HepG2 (cell line): ENCODE measurements around the gene PSD. TPM values are rescaled to one million over a fixed set of nuclear protein-coding genes. Genes with fewer than 3 reads are reported as not detected.

Experiments
- ATAC-seq: fragments of 200-7000 bp; cut with Tn5 transposase; 3 replicates; pipeline ENCODE4 v1.9.1; 2020; ENCODE audit warnings: mild to moderate bottlenecking, moderate library complexity
- BruUV-seq: library from RNA; stranded (reverse); fragments of 400-500 nt; replicated peaks from 2 replicates; lab custom pipeline; 2021; lab: Mats Ljungman, UMichigan
- CTCF ChIA-PET: fragments of 300-600 bp; formaldehyde crosslinking; extraction: SDS; loops from one replicate; lab custom pipeline; 2021; ENCODE audit warnings: low total read pairs, inconsistent platforms, low intra/inter-chr PET ratio; lab: Yijun Ruan, JAX
- POLR2A ChIA-PET: fragments of 350-600 bp; sonication (Branson Sonifier 250); formaldehyde crosslinking; loops from one replicate; lab custom pipeline; 2020; ENCODE audit warnings: antibody characterized with exemption, inconsistent platforms; lab: Yijun Ruan, JAX
- DNase-seq: peaks from one replicate; pipeline ENCODE4 v3.0.0-alpha.2; 2015; ENCODE audit warnings: low spot score
- FAIRE-seq: peaks from 3 replicates; lab custom pipeline; 2011; peaks lifted over from hg19 to GRCh38; lab: Jason Lieb, UNC
- H2AFZ ChIP-seq: one replicate; pipeline ENCODE4 v1.6.1; 2011; ENCODE audit warnings: low read length, inconsistent platforms
- H3K27ac ChIP-seq: fragments of 300-600 bp; 3 replicates; pipeline ENCODE4 v1.8.0; 2011; ENCODE audit warnings: mixed run types, mild to moderate bottlenecking, mixed read lengths, low read length, inconsistent platforms; ENCODE audit not compliant: insufficient read depth; ENCODE audit errors: extremely low read length
- H3K27me3 ChIP-seq, 2 experiments: fragments of 200-600 bp in 1 of 2; 2 replicates in 1 of 2; 3 replicates in 1 of 2; pipeline versions ENCODE4 v1.6.0 to v1.8.0; 2011; ENCODE audit warnings: low read length in 2 of 2, mild to moderate bottlenecking in 2 of 2, moderate library complexity in 2 of 2, inconsistent platforms in 1 of 2; ENCODE audit not compliant: insufficient read depth in 2 of 2, control insufficient read depth in 1 of 2
- H3K36me3 ChIP-seq, 2 experiments: fragments of 200-600 bp in 1 of 2; replicated peaks in 1 of 2; 2 replicates in 1 of 2; 3 replicates in 1 of 2; pipeline versions ENCODE4 v1.5.1 to v1.8.0; 2011; ENCODE audit warnings: low read length in 2 of 2, inconsistent platforms in 1 of 2; ENCODE audit not compliant: insufficient read depth in 2 of 2, control insufficient read depth in 1 of 2
- H3K4me1 ChIP-seq: 2 replicates; pipeline ENCODE4 v1.5.1; 2012; ENCODE audit warnings: low read length, inconsistent platforms; ENCODE audit not compliant: insufficient read depth
- H3K4me2 ChIP-seq: 2 replicates; pipeline ENCODE4 v1.6.0; 2011; ENCODE audit warnings: low read depth, low read length, inconsistent platforms
- H3K4me3 ChIP-seq, 3 experiments: fragments of 200-600 bp in 1 of 3; sonication (generic), shearing (Covaris generic) in 1 of 3; replicated peaks in 1 of 3; 2 replicates each; pipeline ENCODE4 v1.5.1; 2011 to 2016; ENCODE audit warnings: low read length in 3 of 3, inconsistent platforms in 2 of 3, low read depth in 2 of 3, mild to moderate bottlenecking in 2 of 3, control low read depth in 1 of 3, mixed read lengths in 1 of 3; ENCODE audit not compliant: insufficient read depth in 1 of 3
- H3K79me2 ChIP-seq: one replicate; pipeline ENCODE4 v1.6.1; 2011; ENCODE audit warnings: low read length, inconsistent platforms; ENCODE audit not compliant: insufficient read depth
- H3K9ac ChIP-seq: 2 replicates; pipeline ENCODE4 v1.6.0; 2011; ENCODE audit warnings: mild to moderate bottlenecking, low read depth, low read length, inconsistent platforms; ENCODE audit not compliant: insufficient read depth
- H3K9me3 ChIP-seq: 2 replicates; pipeline ENCODE4 v1.5.1; 2012; ENCODE audit warnings: mild to moderate bottlenecking, low read length
- H4K20me1 ChIP-seq: 2 replicates; pipeline ENCODE4 v1.6.0; 2011; ENCODE audit warnings: inconsistent platforms, mild to moderate bottlenecking, low read length, moderate library complexity; ENCODE audit not compliant: insufficient read depth
- CHD2 ChIP-seq: IDR thresholded peaks from 2 replicates; pipeline ENCODE4 v1.6.1; 2011; ENCODE audit warnings: low read depth, low read length, improper control_type of control experiment
- HBP1 ChIP-seq: IDR thresholded peaks from 2 replicates; pipeline ENCODE4 v1.6.1; 2016; ENCODE audit warnings: low read depth, control low read depth
- KAT8 ChIP-seq: IDR thresholded peaks from 2 replicates; pipeline ENCODE4 v1.6.1; 2016; ENCODE audit warnings: missing genetic modification reagents, missing compliant biosample characterization
- NAIF1 ChIP-seq: sonication (generic); formaldehyde crosslinking; IDR thresholded peaks from 2 replicates; pipeline ENCODE4 v1.5.0; 2020; ENCODE audit warnings: mild to moderate bottlenecking, missing genetic modification reagents, borderline replicate concordance
- NR1H2 ChIP-seq: sonication (generic); formaldehyde crosslinking; IDR thresholded peaks from 2 replicates; pipeline ENCODE4 v1.8.1; 2022; ENCODE audit warnings: low read depth, missing genetic modification reagents, borderline replicate concordance
- TCF12 ChIP-seq, 2 experiments: fragments of 450-650 bp in 1 of 2; sonication (generic) in 1 of 2; formaldehyde crosslinking in 1 of 2; IDR thresholded peaks; 2 replicates each; pipeline versions ENCODE4 v1.6.1 to v1.8.0; 2017 to 2022; ENCODE audit warnings: antibody characterized with exemption in 1 of 2, mild to moderate bottlenecking in 1 of 2, missing genetic modification reagents in 1 of 2, moderate library complexity in 1 of 2
- ZFX ChIP-seq: sonication (generic); formaldehyde crosslinking; IDR thresholded peaks from 2 replicates; pipeline ENCODE4 v1.4.0; 2020; ENCODE audit warnings: mild to moderate bottlenecking, low read depth, missing genetic modification reagents, moderate library complexity
- WGBS: methylation state at CpG from one replicate; pipeline ENCODE4 v1.1.6; 2017; ENCODE audit warnings: low lambda C conversion rate; 5-methylcytosine and 5-hydroxymethylcytosine counted together
- in situ Hi-C: cut with HindIII; loops from 2 replicates; pipeline ENCODE4 v1.10.0; 2017; ENCODE audit warnings: low pct_unique_long_range_greater_than_20kb; ENCODE audit not compliant: extremely low pct_ligation_motif_present
- intact Hi-C: fragments of 100-400 bp; cut with micrococcal nuclease; formaldehyde crosslinking; loops from one replicate; pipeline ENCODE4 v1.10.0; 2022; ENCODE audit not compliant: unreplicated experiment
- polyA plus RNA-seq, 8 experiments: library from polyadenylated mRNA; depleted of rRNA in 3 of 8; stranded (reverse) in 7 of 8; unstranded in 1 of 8; fragments of >200 nt; fragmentation: Illumina TruSeq in 4 of 8; extraction: Trizol in 4 of 8; gene quantifications; 2 replicates each; pipeline versions ENCODE4 v1.2.1 to v1.2.3, GENCODE V29; 2011 to 2016; ENCODE audit warnings: low read depth in 4 of 8, missing spikeins in 1 of 8, mixed read lengths in 1 of 8; ENCODE audit not compliant: insufficient read depth in 1 of 8
- total RNA-seq, 5 experiments: library from RNA; depleted of rRNA; stranded (reverse); fragments of >200 nt; fragmentation: Illumina TruSeq; extraction: Trizol; gene quantifications; 2 replicates each; pipeline ENCODE4 v1.2.3, GENCODE V29; 2016; ENCODE audit warnings: low read depth in 1 of 5

Gene PSD
- total and polyA plus RNA-seq, 2 of the 13 experiments (the other 11 are each of a cell fraction or from before 2014, with no cell fraction given), result 0.35 to 0.58 TPM

- ATAC-seq (no peak), DNase-seq (no peak), FAIRE-seq (no peak)
- H3K9me3 ChIP-seq, result no peaks in the 10 kb centered on the region
- ChIA-PET POLR2A (interaction anchor here (1.1 to 2.6 kb wide), 3 partner anchors 23 to 63 kb away, joined by 5 to 10 read pairs (median 9); partner anchors contain the start of genes CUEDC2 and FBXL15), CTCF (interaction anchor here (1.3 kb wide), 1 partner anchor 168 kb away, joined by 12 read pairs; no protein-coding TSS in a partner anchor)
- peaks cover 28% of the 10 kb centered on the region for H3K4me1 ChIP-seq
- no peaks in the 10 kb centered on the region for H4K20me1 ChIP-seq
- TF ChIP-seq NAIF1 (CRISPR knock-in tag), result no peak
- TF ChIP-seq NR1H2, result no peak
- no peak for TF ChIP-seq ZFX (CRISPR knock-in tag)
- TF ChIP-seq HBP1 (CRISPR knock-in tag), result no peak
- no peak for TF ChIP-seq TCF12 (IDR thresholded peaks at IDR 0.05)
- TF ChIP-seq TCF12 (CRISPR knock-in tag; IDR thresholded peaks at IDR 0.05), result no peak
- TF ChIP-seq KAT8 (CRISPR knock-in tag), result no peak
- no peak for TF ChIP-seq CHD2
- H3K36me3 ChIP-seq, result peaks cover 0 to 4% of the 10 kb centered on the region in 2 experiments; a peak in 1 of 5 replicates
- no TSS peak for BruUV-seq
- in situ Hi-C loops (no loop called here), intact Hi-C loops (loop anchor here (2.0 kb wide), 1 partner anchor 168 kb away; no protein-coding TSS in a partner anchor)
- H3K27me3 ChIP-seq, result no peaks in the 10 kb centered on the region; a peak in 1 of 5 replicates
- peaks cover 3% of the 10 kb centered on the region for H3K79me2 ChIP-seq
- H2AFZ ChIP-seq, result no peak overlapping the region
- peak overlapping the region; percentile 66 for H3K4me2 ChIP-seq
- H3K9ac ChIP-seq, result 0 out of 2 replicates have a peak overlapping the region, but pooled peaks have one; percentile 65
- WGBS, result 96% methylated on average over 19 of the region's 21 CpGs
- H3K27ac ChIP-seq, result no peak overlapping the region
- H3K4me3 ChIP-seq, result 0 out of 6 replicates have a peak overlapping the region, but pooled peaks of 1 of the 3 experiments have one; percentile 78
Measured at GRCh38 chr10:102398172-102399020, 20.2 kb downstream of the PSD start.
